NT2/D1 (cell line): ENCODE results near the gene NELL1.

Source experiments
- SUZ12 ChIP-seq: IDR thresholded peaks from 2 replicates; pipeline ENCODE4 v1.6.1; 2011; ENCODE audit not compliant: insufficient read length, insufficient read depth; ENCODE audit errors: extremely low read depth
- YY1 ChIP-seq: IDR thresholded peaks from 2 replicates; pipeline ENCODE4 v1.6.1; 2011; ENCODE audit not compliant: insufficient read length, insufficient read depth
- ZNF274 ChIP-seq: IDR thresholded peaks from 2 replicates; pipeline ENCODE4 v1.6.1; 2011; ENCODE audit warnings: mild to moderate bottlenecking, low read depth, low read length

DNA sequence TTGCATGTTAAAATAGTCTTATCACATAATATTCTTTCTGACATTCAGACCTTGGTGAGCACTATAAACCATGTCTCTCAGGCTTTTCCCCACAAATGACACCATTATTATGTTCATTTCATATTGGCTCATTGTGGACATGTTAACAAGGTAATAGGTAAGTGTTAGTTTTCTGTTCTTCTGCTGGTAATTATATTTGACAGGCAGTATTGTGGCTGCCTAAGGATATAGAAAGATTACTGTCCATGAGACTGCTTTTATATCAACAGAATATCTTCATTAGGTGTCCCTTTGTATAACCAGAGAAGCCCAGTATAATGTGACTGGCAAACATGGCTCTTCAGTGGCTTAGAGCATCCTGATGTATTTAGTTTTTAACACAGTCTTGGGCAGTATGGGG lies 590.7 kb downstream of the NELL1 start:
- TF ChIP-seq ZNF274: no peak
- TF ChIP-seq SUZ12: no peak
- TF ChIP-seq YY1: no peak
